ENCODE measurements around the gene ADORA2B. TPM values are rescaled to one million over a fixed set of nuclear protein-coding genes. Genes with fewer than 3 reads are reported as not detected.

Gene ADORA2B
- total and polyA plus RNA-seq, 2 of the 4 experiments (the other 2 are of a cell fraction), result 5.2 to 5.5 TPM

GRCh38 chr17:15999141-15999973, 54.4 kb downstream of the ADORA2B start, which contains the start of the genes TTC19 and ZSWIM7:
Gene TTC19 (plus strand): TSS chr17:15999824. CDS start chr17:15999849, 25 bp downstream.
Gene ZSWIM7 (minus strand): TSS chr17:15999704. CDS start chr17:15999594, 110 bp downstream.
- ATAC-seq (ENCODE audit: low read depth), result peak; percentile 95
- peak within 1 kb of the TSS; percentile 72 for H3K4me3 ChIP-seq (ENCODE audit: insufficient read depth, low read depth, low read length)
- H3K9me3 ChIP-seq (ENCODE audit: control insufficient read depth, insufficient read depth, low read length), result no peaks in the 10 kb centered on the region
- H3K18ac ChIP-seq (ENCODE audit: low read depth, low read length), result peak within 1 kb of the TSS; percentile 72
- WGBS, 2 experiments (ENCODE audit: extremely low coverage in 2 of 2, insufficient read length in 1 of 2), result 1% methylated on average over 63 of the region's 91 CpGs; no CpG with 5 or more reads in 1 of the 2 experiments
- peak within 1 kb of the TSS; percentile 73 for H2BK120ac ChIP-seq (ENCODE audit: low read depth, low read length)
- peak within 1 kb of the TSS; percentile 96 to 98 for H4K8ac ChIP-seq (ENCODE audit: low read depth in 2 of 2, low read length in 2 of 2)
- peak within 1 kb of the TSS; percentile 95 for H2BK5ac ChIP-seq (ENCODE audit: low read depth, low read length, poor library complexity, severe bottlenecking)
- no peaks in the 10 kb centered on the region for H3K27me3 ChIP-seq (ENCODE audit: control insufficient read depth, insufficient read depth, low read length)
- H3K36me3 ChIP-seq (ENCODE audit: control insufficient read depth, insufficient read depth, low read length), result peaks cover 21% of the 10 kb centered on the region
- peak within 1 kb of the TSS; percentile 77; the same call in 1 of the 2 replicates for H2AK5ac ChIP-seq (ENCODE audit: low read depth, low read length)
- in situ Hi-C loops (cut with MboI; ENCODE audit: low sequenced_read_pairs), result loop anchor here (5.0 kb wide), 1 partner anchor 172 kb away; no protein-coding TSS in a partner anchor
- peak within 1 kb of the TSS; percentile 96 for H3K27ac ChIP-seq (ENCODE audit: insufficient read depth, low read length)
- H4K91ac ChIP-seq (ENCODE audit: insufficient read depth, low read depth, low read length), result peak within 1 kb of the TSS; percentile 89
- H2AFZ ChIP-seq (replicated peaks; ENCODE audit: low read length, poor library complexity), result peak within 1 kb of the TSS; percentile 95
- POLR2A ChIA-PET (ENCODE audit: unreplicated experiment), result no interaction called here
- peaks cover 5% of the 10 kb centered on the region; the same call in 1 of the 2 replicates for H4K20me1 ChIP-seq (ENCODE audit: insufficient read depth, low read length)
- H4K5ac ChIP-seq (ENCODE audit: low read depth, low read length), result peak within 1 kb of the TSS; percentile 87
- DNase-seq, result peak; percentile 94
- H3K4me1 ChIP-seq (ENCODE audit: control insufficient read depth, insufficient read depth, low read length), result peaks cover 6% of the 10 kb centered on the region; the same call in 1 of the 2 replicates
- no TSS peak for BruUV-seq (replicated peaks)
- peak within 1 kb of the TSS; percentile 86 for H3K14ac ChIP-seq (replicated peaks; ENCODE audit: low read depth, low read length)
- CTCF ChIA-PET, result interaction anchor here (0.6 to 1.5 kb wide), 6 partner anchors 12 to 171 kb away, joined by 3 to 8 read pairs (median 4); partner anchors contain the start of gene ADORA2B
- peak within 1 kb of the TSS; percentile 91 for H3K9ac ChIP-seq (ENCODE audit: low read depth, low read length)
- no peak within 1 kb of the TSS for H2BK20ac ChIP-seq (ENCODE audit: low read depth, low read length)
- H3K56ac ChIP-seq (ENCODE audit: extremely low read depth, insufficient read depth, low read length), result peak within 1 kb of the TSS; percentile 92
- H3K79me1 ChIP-seq (ENCODE audit: low read depth in 1 of 2, low read length in 2 of 2), result peaks cover 35 to 47% of the 10 kb centered on the region in 2 experiments
- H2BK15ac ChIP-seq (ENCODE audit: low read depth, low read length), result peak within 1 kb of the TSS; percentile 82; the same call in 1 of the 3 replicates
- peak within 1 kb of the TSS; percentile 86 for H3K4ac ChIP-seq (ENCODE audit: low read depth, low read length)
- intact Hi-C loops (cut with micrococcal nuclease), result loop anchor here (2.0 kb wide), 2 partner anchors 79 to 739 kb away; no protein-coding TSS in a partner anchor
- peak within 1 kb of the TSS; percentile 94 for H2AK9ac ChIP-seq (replicated peaks; ENCODE audit: low read depth, low read length, poor library complexity)
- dilution Hi-C loops (cut with HindIII; ENCODE audit: low sequenced_read_pairs, unreplicated experiment), result no loop called here
- peak within 1 kb of the TSS; percentile 88; the same call in 1 of the 2 replicates for H3K23ac ChIP-seq (ENCODE audit: low read depth, low read length)
- peaks cover 5% of the 10 kb centered on the region; the same call in 1 of the 2 replicates for H3K9me1 ChIP-seq (ENCODE audit: insufficient read depth, low read length)
- H3K4me2 ChIP-seq (ENCODE audit: low read depth, low read length), result peak within 1 kb of the TSS; percentile 99
- TF ChIP-seq RAD21 (IDR thresholded peaks at IDR 0.05; ENCODE audit: low read length), result no peak
- peak; percentile 92; the same call in 1 of the 2 replicates for TF ChIP-seq MAZ (IDR thresholded peaks at IDR 0.05; ENCODE audit: borderline replicate concordance, low read depth, low read length)
- TF ChIP-seq RCOR1 (IDR thresholded peaks at IDR 0.05; ENCODE audit: insufficient replicate concordance, low read length), result no peak
- no peak for TF ChIP-seq ELK1 (IDR thresholded peaks at IDR 0.05; ENCODE audit: borderline replicate concordance, low read depth, low read length)
- no peak for TF ChIP-seq CEBPB (IDR thresholded peaks at IDR 0.05; ENCODE audit: low read depth, low read length)
- TF ChIP-seq POLR2A (IDR thresholded peaks at IDR 0.05; ENCODE audit: low read depth, low read length), result peak; percentile 99
- TF ChIP-seq BHLHE40 (IDR thresholded peaks at IDR 0.05; ENCODE audit: low read depth, low read length), result peak; percentile 84
- 0 out of 2 replicates have a peak, but pooled peaks have one; percentile 19 for TF ChIP-seq FOS (IDR thresholded peaks at IDR 0.05; ENCODE audit: low read depth, low read length)
- TF ChIP-seq CTCF (conservative IDR thresholded peaks at IDR 0.05; ENCODE audit: low read depth, low read length), result no peak
- TF ChIP-seq MXI1 (IDR thresholded peaks at IDR 0.05; ENCODE audit: borderline replicate concordance, low read depth, low read length), result peak; percentile 74; the same call in 1 of the 2 replicates
- TF ChIP-seq NFE2L2 (IDR thresholded peaks at IDR 0.05; ENCODE audit: low read depth, low read length), result no peak
- TF ChIP-seq RFX5 (IDR thresholded peaks at IDR 0.05; ENCODE audit: low read depth, low read length), result no peak
- peak; percentile 63 for TF ChIP-seq USF2 (IDR thresholded peaks at IDR 0.05; ENCODE audit: low read depth, low read length)

All from IMR-90 (cell line).